ENCODE data around the gene TRAPPC11. TPM values are rescaled to one million over a fixed set of nuclear protein-coding genes. Genes with fewer than 3 reads are reported as not detected.
A peak's percentile ranks its signal among the peaks of the same experiment; 100 is the strongest.

Gene TRAPPC11
- total RNA-seq, 1 donor from 2014 or later, result 26.3 TPM

DNA sequence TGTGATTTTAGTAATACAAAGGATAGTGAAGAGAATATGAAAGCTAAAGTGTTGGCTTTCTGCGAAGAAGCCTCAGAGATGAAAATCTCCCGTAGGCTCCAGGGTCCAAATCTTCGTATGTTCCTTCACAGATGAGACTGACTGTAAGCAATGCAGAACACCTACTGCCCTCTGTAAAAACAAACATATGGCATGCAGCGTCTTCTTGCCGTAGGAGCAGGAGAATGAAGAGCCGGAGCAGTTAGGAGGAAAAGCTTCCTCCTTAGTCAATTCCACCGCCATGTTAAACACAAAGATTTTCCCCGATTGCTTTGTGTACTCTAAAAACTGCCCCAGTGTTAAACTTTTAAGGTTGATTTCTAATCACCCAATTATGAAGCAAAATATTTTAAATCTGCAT, 22.6 kb upstream of the TRAPPC11 start:
- TF ChIP-seq, protein P1, sequence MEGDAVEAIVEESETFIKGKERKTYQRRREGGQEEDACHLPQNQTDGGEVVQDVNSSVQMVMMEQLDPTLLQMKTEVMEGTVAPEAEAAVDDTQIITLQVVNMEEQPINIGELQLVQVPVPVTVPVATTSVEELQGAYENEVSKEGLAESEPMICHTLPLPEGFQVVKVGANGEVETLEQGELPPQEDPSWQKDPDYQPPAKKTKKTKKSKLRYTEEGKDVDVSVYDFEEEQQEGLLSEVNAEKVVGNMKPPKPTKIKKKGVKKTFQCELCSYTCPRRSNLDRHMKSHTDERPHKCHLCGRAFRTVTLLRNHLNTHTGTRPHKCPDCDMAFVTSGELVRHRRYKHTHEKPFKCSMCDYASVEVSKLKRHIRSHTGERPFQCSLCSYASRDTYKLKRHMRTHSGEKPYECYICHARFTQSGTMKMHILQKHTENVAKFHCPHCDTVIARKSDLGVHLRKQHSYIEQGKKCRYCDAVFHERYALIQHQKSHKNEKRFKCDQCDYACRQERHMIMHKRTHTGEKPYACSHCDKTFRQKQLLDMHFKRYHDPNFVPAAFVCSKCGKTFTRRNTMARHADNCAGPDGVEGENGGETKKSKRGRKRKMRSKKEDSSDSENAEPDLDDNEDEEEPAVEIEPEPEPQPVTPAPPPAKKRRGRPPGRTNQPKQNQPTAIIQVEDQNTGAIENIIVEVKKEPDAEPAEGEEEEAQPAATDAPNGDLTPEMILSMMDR (IDR thresholded peaks at IDR 0.05; ENCODE audit: insufficient read depth, low read depth, low read length), result no peak
- no peak for TF ChIP-seq EZH2 (IDR thresholded peaks at IDR 0.05; ENCODE audit: insufficient read depth, low read length)
- H3K9me3 ChIP-seq (ENCODE audit: insufficient read depth, low read depth, low read length), result no peaks in the 10 kb centered on the region
- Mint-ChIP-seq H3K27ac (ENCODE audit: unreplicated experiment) (no peak overlapping the region), H3K9me3 (ENCODE audit: unreplicated experiment) (no peaks in the 10 kb centered on the region), H3K27me3 (ENCODE audit: low read depth, unreplicated experiment) (no peaks in the 10 kb centered on the region), H3K4me3 (ENCODE audit: unreplicated experiment) (no peak overlapping the region), H3K36me3 (ENCODE audit: low read depth, unreplicated experiment) (peaks cover 4% of the 10 kb centered on the region), H3K4me1 (ENCODE audit: low read depth, unreplicated experiment) (peaks cover 5% of the 10 kb centered on the region)
- peak overlapping the region; percentile 43 for H2AFZ ChIP-seq (ENCODE audit: low read depth, low read length)
- H3K9ac ChIP-seq (ENCODE audit: low read length), result peak overlapping the region; percentile 47
- DNase-seq (ENCODE audit: low read depth) (no peak), FAIRE-seq (no peak)
- H3K4me3 ChIP-seq (ENCODE audit: insufficient read depth, low read depth, low read length), result no peak overlapping the region
- H3K36me3 ChIP-seq (ENCODE audit: insufficient read depth, low read length), result no peaks in the 10 kb centered on the region
- H3K4me1 ChIP-seq (ENCODE audit: insufficient read depth, low read length), result peaks cover 35% of the 10 kb centered on the region
- no peaks in the 10 kb centered on the region for H3K79me2 ChIP-seq (ENCODE audit: insufficient read depth, low read length)
- peak overlapping the region; percentile 59 for H3K27ac ChIP-seq (ENCODE audit: low read depth, low read length)
- H3K27me3 ChIP-seq (ENCODE audit: insufficient read depth, low read length), result no peaks in the 10 kb centered on the region
- H4K20me1 ChIP-seq (ENCODE audit: insufficient read depth, low read length), result no peaks in the 10 kb centered on the region
- H3K4me2 ChIP-seq (ENCODE audit: low read length), result peak overlapping the region; percentile 75

DNA sequence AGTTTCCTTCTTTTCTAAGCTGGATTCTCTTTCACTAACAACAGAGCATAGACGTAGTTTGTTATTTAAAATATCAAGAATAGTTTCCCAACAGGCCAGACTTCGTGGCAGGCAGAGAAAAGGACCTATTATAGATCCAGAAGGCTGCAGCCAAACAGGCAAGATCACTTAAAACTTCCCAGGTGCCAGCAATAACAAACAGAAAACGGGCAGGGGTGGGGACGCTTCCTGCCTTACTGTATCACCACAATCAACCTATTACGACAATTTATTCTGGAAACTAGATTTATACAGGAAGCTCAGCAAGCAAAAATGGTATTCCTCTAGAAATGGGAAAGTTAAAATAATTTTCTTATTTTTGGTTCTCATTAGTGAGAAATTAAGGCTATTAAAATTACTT, 22.2 kb upstream of the TRAPPC11 start:
- H3K4me1 Mint-ChIP-seq (ENCODE audit: low read depth, unreplicated experiment), result peaks cover 5% of the 10 kb centered on the region
- H3K79me2 ChIP-seq (ENCODE audit: insufficient read depth, low read length), result no peaks in the 10 kb centered on the region
- no peak overlapping the region for H3K27ac Mint-ChIP-seq (ENCODE audit: unreplicated experiment)

DNA sequence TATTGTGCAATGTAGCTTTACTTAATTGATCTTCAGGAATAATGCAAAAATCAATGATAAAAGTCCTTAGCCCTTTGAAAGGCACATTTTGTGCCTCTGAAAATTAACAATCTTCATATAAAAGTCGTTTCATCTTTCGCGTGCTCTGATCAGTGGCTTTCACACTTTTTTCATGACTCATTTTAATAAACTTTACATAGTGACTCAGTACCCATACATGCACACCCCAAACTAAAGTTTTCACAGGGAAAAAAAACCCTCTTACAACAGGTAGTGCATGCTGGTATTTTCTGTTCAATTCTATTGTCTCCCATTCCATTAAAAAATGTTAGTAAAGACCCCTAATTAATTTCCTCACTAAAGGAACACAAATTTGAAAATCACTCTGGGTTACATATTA, 21.6 kb upstream of the TRAPPC11 start:
- peak overlapping the region; percentile 59 for H3K27ac ChIP-seq (ENCODE audit: low read depth, low read length)
- H3K27me3 Mint-ChIP-seq (ENCODE audit: low read depth, unreplicated experiment), result no peaks in the 10 kb centered on the region
- DNase-seq (ENCODE audit: low read depth) (peak; percentile 55), FAIRE-seq (peak; percentile 43)
- H3K9me3 ChIP-seq (ENCODE audit: insufficient read depth, low read depth, low read length), result no peaks in the 10 kb centered on the region
- no peak overlapping the region for H3K27ac Mint-ChIP-seq (ENCODE audit: unreplicated experiment)
- H3K9me3 Mint-ChIP-seq (ENCODE audit: unreplicated experiment), result no peaks in the 10 kb centered on the region
- H2AFZ ChIP-seq (ENCODE audit: low read depth, low read length), result no peak overlapping the region
- H3K36me3 Mint-ChIP-seq (ENCODE audit: low read depth, unreplicated experiment), result peaks cover 4% of the 10 kb centered on the region
- no peaks in the 10 kb centered on the region for H3K36me3 ChIP-seq (ENCODE audit: insufficient read depth, low read length)
- peak overlapping the region; percentile 26 for H3K9ac ChIP-seq (ENCODE audit: low read length)
- no peak for TF ChIP-seq EZH2 (IDR thresholded peaks at IDR 0.05; ENCODE audit: insufficient read depth, low read length)
- TF ChIP-seq, protein P1 (IDR thresholded peaks at IDR 0.05; ENCODE audit: insufficient read depth, low read depth, low read length), result no peak
- H3K79me2 ChIP-seq (ENCODE audit: insufficient read depth, low read length), result no peaks in the 10 kb centered on the region
- H4K20me1 ChIP-seq (ENCODE audit: insufficient read depth, low read length), result no peaks in the 10 kb centered on the region
- no peak overlapping the region for H3K4me3 ChIP-seq (ENCODE audit: insufficient read depth, low read depth, low read length)
- no peaks in the 10 kb centered on the region for H3K27me3 ChIP-seq (ENCODE audit: insufficient read depth, low read length)
- H3K4me1 ChIP-seq (ENCODE audit: insufficient read depth, low read length), result peaks cover 35% of the 10 kb centered on the region
- H3K4me2 ChIP-seq (ENCODE audit: low read length), result peak overlapping the region; percentile 75
- peaks cover 5% of the 10 kb centered on the region for H3K4me1 Mint-ChIP-seq (ENCODE audit: low read depth, unreplicated experiment)
- H3K4me3 Mint-ChIP-seq (ENCODE audit: unreplicated experiment), result no peak overlapping the region

More for the DNA sequence above, 22.2 kb upstream of the TRAPPC11 start:
- Mint-ChIP-seq H3K27me3 (ENCODE audit: low read depth, unreplicated experiment) (no peaks in the 10 kb centered on the region), H3K9me3 (ENCODE audit: unreplicated experiment) (no peaks in the 10 kb centered on the region), H3K36me3 (ENCODE audit: low read depth, unreplicated experiment) (peaks cover 4% of the 10 kb centered on the region), H3K4me3 (ENCODE audit: unreplicated experiment) (no peak overlapping the region)
- Histone ChIP-seq H3K27ac (ENCODE audit: low read depth, low read length) (peak overlapping the region; percentile 59), H3K4me3 (ENCODE audit: insufficient read depth, low read depth, low read length) (no peak overlapping the region), H3K4me1 (ENCODE audit: insufficient read depth, low read length) (peaks cover 35% of the 10 kb centered on the region), H2AFZ (ENCODE audit: low read depth, low read length) (peak overlapping the region; percentile 43), H3K9ac (ENCODE audit: low read length) (peak overlapping the region; percentile 47), H3K9me3 (ENCODE audit: insufficient read depth, low read depth, low read length) (no peaks in the 10 kb centered on the region), H4K20me1 (ENCODE audit: insufficient read depth, low read length) (no peaks in the 10 kb centered on the region), H3K4me2 (ENCODE audit: low read length) (peak overlapping the region; percentile 75), H3K27me3 (ENCODE audit: insufficient read depth, low read length) (no peaks in the 10 kb centered on the region), H3K36me3 (ENCODE audit: insufficient read depth, low read length) (no peaks in the 10 kb centered on the region)
- DNase-seq (ENCODE audit: low read depth) (peak; percentile 73), FAIRE-seq (no peak)
- TF ChIP-seq, protein P1 (IDR thresholded peaks at IDR 0.05; ENCODE audit: insufficient read depth, low read depth, low read length), result no peak
- no peak for TF ChIP-seq EZH2 (IDR thresholded peaks at IDR 0.05; ENCODE audit: insufficient read depth, low read length)
